H9 (cell line): ENCODE results near the gene ZNF318. TPM values are rescaled to one million over a fixed set of nuclear protein-coding genes. Genes with fewer than 3 reads are reported as not detected.

Experiments used
- DNase-seq: peaks from one replicate; pipeline ENCODE4 v3.0.0-alpha.2; 2017
- H2AFZ ChIP-seq: one replicate; pipeline ENCODE4 v1.6.1; 2013; ENCODE audit warnings: mild to moderate bottlenecking, low read length, control low read depth, moderate library complexity
- H2AK5ac ChIP-seq: 2 replicates; pipeline ENCODE4 v1.6.1; 2013; ENCODE audit warnings: low read length, control low read depth, mixed read lengths; ENCODE audit not compliant: insufficient read length
- H2BK120ac ChIP-seq: one replicate; pipeline ENCODE4 v1.6.1; 2013; ENCODE audit warnings: low read depth, mild to moderate bottlenecking, low read length, control low read depth, inconsistent platforms; ENCODE audit not compliant: poor library complexity, severe bottlenecking
- H2BK12ac ChIP-seq: 2 replicates; pipeline ENCODE4 v1.6.1; 2013; ENCODE audit warnings: low read length, control low read depth, mixed read lengths, low read depth; ENCODE audit not compliant: insufficient read length
- H2BK15ac ChIP-seq: 2 replicates; pipeline ENCODE4 v1.6.1; 2013; ENCODE audit warnings: low read depth, low read length, control low read depth
- H2BK20ac ChIP-seq: one replicate; pipeline ENCODE4 v1.6.1; 2013; ENCODE audit warnings: low read depth, mild to moderate bottlenecking, low read length, control low read depth, inconsistent platforms; ENCODE audit not compliant: poor library complexity, severe bottlenecking
- H2BK5ac ChIP-seq: 2 replicates; pipeline ENCODE4 v1.6.1; 2013; ENCODE audit warnings: low read length, control low read depth, mixed read lengths; ENCODE audit not compliant: insufficient read length
- H3K14ac ChIP-seq: 2 replicates; pipeline ENCODE4 v1.6.1; 2013; ENCODE audit warnings: low read length, control low read depth; ENCODE audit not compliant: insufficient read depth
- H3K18ac ChIP-seq: 2 replicates; pipeline ENCODE4 v1.6.1; 2013; ENCODE audit warnings: low read depth, mild to moderate bottlenecking, mixed read lengths, low read length, control low read depth; ENCODE audit not compliant: insufficient read length
- H3K23ac ChIP-seq: 2 replicates; pipeline ENCODE4 v1.6.1; 2013; ENCODE audit warnings: low read length, control low read depth, mixed read lengths, low read depth; ENCODE audit not compliant: insufficient read length
- H3K23me2 ChIP-seq: 2 replicates; pipeline ENCODE4 v1.6.1; 2013; ENCODE audit warnings: low read depth, mild to moderate bottlenecking, mixed read lengths, low read length, control low read depth; ENCODE audit not compliant: insufficient read length, poor library complexity, severe bottlenecking
- H3K27ac ChIP-seq: 2 replicates; pipeline ENCODE4 v1.5.1; 2013; ENCODE audit warnings: low read length, control low read depth, mixed read lengths, low read depth; ENCODE audit not compliant: insufficient read length
- H3K27me3 ChIP-seq: 2 replicates; pipeline ENCODE4 v1.6.1; 2013; ENCODE audit warnings: low read length, control low read depth, inconsistent platforms; ENCODE audit not compliant: insufficient read depth
- H3K4ac ChIP-seq: 2 replicates; pipeline ENCODE4 v1.6.1; 2013; ENCODE audit warnings: low read depth, mild to moderate bottlenecking, control low read depth, inconsistent platforms, low read length, moderate library complexity
- H3K4me1 ChIP-seq: 2 replicates; pipeline ENCODE4 v1.6.1; 2013; ENCODE audit warnings: low read length, control low read depth, inconsistent platforms; ENCODE audit not compliant: insufficient read depth
- H3K4me2 ChIP-seq: 2 replicates; pipeline ENCODE4 v1.6.1; 2013; ENCODE audit warnings: low read length, control low read depth, mixed read lengths; ENCODE audit not compliant: insufficient read length, insufficient read depth
- H3K56ac ChIP-seq: 2 replicates; pipeline ENCODE4 v1.6.1; 2013; ENCODE audit warnings: low read depth, mild to moderate bottlenecking, mixed read lengths, low read length, control low read depth; ENCODE audit not compliant: insufficient read length
- H3K79me1 ChIP-seq: 2 replicates; pipeline ENCODE4 v1.6.1; 2013; ENCODE audit warnings: low read depth, mild to moderate bottlenecking, moderate library complexity, low read length, control low read depth, inconsistent platforms; ENCODE audit not compliant: insufficient read depth, poor library complexity, severe bottlenecking
- H3K79me2 ChIP-seq: 2 replicates; pipeline ENCODE4 v1.6.1; 2013; ENCODE audit warnings: low read length, control low read depth, inconsistent platforms; ENCODE audit not compliant: insufficient read depth
- H3K9ac ChIP-seq: 2 replicates; pipeline ENCODE4 v1.6.1; 2013; ENCODE audit warnings: low read length, control low read depth, mixed read lengths; ENCODE audit not compliant: insufficient read length; ENCODE audit errors: extremely low read depth
- H3K9me3 ChIP-seq: one replicate; pipeline ENCODE4 v1.6.1; 2013; ENCODE audit warnings: low read depth, low read length, inconsistent platforms; ENCODE audit not compliant: control insufficient read depth
- H3T11ph ChIP-seq: one replicate; pipeline ENCODE4 v1.6.1; 2013; ENCODE audit warnings: mild to moderate bottlenecking, low read length, control low read depth, inconsistent platforms
- H4K20me1 ChIP-seq: one replicate; pipeline ENCODE4 v1.6.1; 2013; ENCODE audit not compliant: control insufficient read depth, insufficient read length, insufficient read depth
- H4K5ac ChIP-seq: 2 replicates; pipeline ENCODE4 v1.6.1; 2013; ENCODE audit warnings: low read depth, mild to moderate bottlenecking, mixed read lengths, low read length, control low read depth; ENCODE audit not compliant: insufficient read length
- H4K8ac ChIP-seq: replicated peaks from 2 replicates; pipeline ENCODE4 v1.6.1; 2013; ENCODE audit warnings: low read length, control low read depth, mixed read lengths, low read depth; ENCODE audit not compliant: insufficient read length
- H4K91ac ChIP-seq: 2 replicates; pipeline ENCODE4 v1.6.1; 2013; ENCODE audit warnings: low read depth, mild to moderate bottlenecking, moderate library complexity, mixed read lengths, low read length, control low read depth; ENCODE audit not compliant: insufficient read length
- H3K27ac Mint-ChIP-seq, 3 experiments: 2 replicates in 2 of 3; 3 replicates in 1 of 3; pipeline ENCODE4 v1.8.0; 2020 to 2021; ENCODE audit warnings: mixed read lengths in 3 of 3, mild to moderate bottlenecking in 1 of 3, moderate library complexity in 1 of 3
- H3K27me3 Mint-ChIP-seq: 2 replicates; pipeline ENCODE4 v1.8.0; 2021; ENCODE audit warnings: low read depth, mild to moderate bottlenecking, moderate library complexity, mixed read lengths
- H3K36me3 Mint-ChIP-seq, 3 experiments: 2 replicates in 2 of 3; 3 replicates in 1 of 3; pipeline ENCODE4 v1.8.0; 2020 to 2021; ENCODE audit warnings: low read depth in 3 of 3, mixed read lengths in 3 of 3; ENCODE audit not compliant: insufficient read depth in 1 of 3
- H3K4me1 Mint-ChIP-seq, 2 experiments: 2 replicates each; pipeline ENCODE4 v1.8.0; 2020; ENCODE audit warnings: mixed read lengths in 2 of 2
- H3K4me3 Mint-ChIP-seq, 2 experiments: 2 replicates in 1 of 2; 3 replicates in 1 of 2; pipeline ENCODE4 v1.8.0; 2020 to 2021; ENCODE audit warnings: mild to moderate bottlenecking in 2 of 2, mixed read lengths in 2 of 2, moderate library complexity in 1 of 2
- H3K9me3 Mint-ChIP-seq, 2 experiments: 2 replicates in 1 of 2; 3 replicates in 1 of 2; pipeline ENCODE4 v1.8.0; 2020; ENCODE audit warnings: mild to moderate bottlenecking in 2 of 2, mixed read lengths in 2 of 2, moderate library complexity in 1 of 2
- CTCF ChIP-seq: fragments of 200-600 bp; sonication (generic); conservative IDR thresholded peaks from 3 replicates; pipeline ENCODE4 v1.8.0; 2021; ENCODE audit warnings: antibody characterized with exemption, mild to moderate bottlenecking
- WGBS: extraction: QIAGEN DNeasy Blood & Tissue Kit; methylation state at CpG from one replicate; pipeline ENCODE4 v1.1.7; 2013; ENCODE audit warnings: missing lambda C conversion rate, low lambda C conversion rate, mixed read lengths; ENCODE audit not compliant: insufficient read length; ENCODE audit errors: extremely low coverage; 5-methylcytosine and 5-hydroxymethylcytosine counted together
- total RNA-seq: library from RNA; stranded (reverse); gene quantifications from 2 replicates; pipeline ENCODE4 v1.2.1, GENCODE V29; 2021

The ZNF318 gene
- total RNA-seq, 1 experiment from 2014 or later, result 16.3 TPM

- H2BK20ac ChIP-seq, result no peak overlapping the region
- no peak overlapping the region for H3K4me2 ChIP-seq
- TF ChIP-seq CTCF, result no peak
- H2BK120ac ChIP-seq, result no peak overlapping the region
- peaks cover 4% of the 10 kb centered on the region for H4K20me1 ChIP-seq
- no peaks in the 10 kb centered on the region for H3K4me1 ChIP-seq
- H3K4me1 Mint-ChIP-seq, result peaks cover 15% of the 10 kb centered on the region in 2 experiments
- H3K56ac ChIP-seq, result no peak overlapping the region
- no peak overlapping the region for H4K8ac ChIP-seq
- H2BK12ac ChIP-seq, result no peak overlapping the region
- no peak overlapping the region for H2AK5ac ChIP-seq
- no peaks in the 10 kb centered on the region for H3K9me3 Mint-ChIP-seq
- H2AFZ ChIP-seq, result no peak overlapping the region
- H3K9me3 ChIP-seq, result no peaks in the 10 kb centered on the region
- H3K9ac ChIP-seq, result no peak overlapping the region
- no peaks in the 10 kb centered on the region for H3K23me2 ChIP-seq
- no peak overlapping the region for H4K91ac ChIP-seq
- no peaks in the 10 kb centered on the region for H3K79me2 ChIP-seq
- H3K27me3 Mint-ChIP-seq, result peaks cover 14% of the 10 kb centered on the region
- H3K79me1 ChIP-seq, result no peaks in the 10 kb centered on the region
- H3K36me3 Mint-ChIP-seq, result no peaks in the 10 kb centered on the region
- H3K27ac ChIP-seq, result no peak overlapping the region
- no peak overlapping the region for H3T11ph ChIP-seq
- H3K4ac ChIP-seq, result no peak overlapping the region
- H3K27me3 ChIP-seq, result no peaks in the 10 kb centered on the region
- H3K18ac ChIP-seq, result no peak overlapping the region
- no peak overlapping the region for H3K27ac Mint-ChIP-seq
- no CpG with 5 or more reads among the region's 12 CpGs for WGBS
- no peak overlapping the region for H3K4me3 Mint-ChIP-seq
- DNase-seq, result no peak
- H4K5ac ChIP-seq, result no peak overlapping the region
- no peak overlapping the region for H2BK5ac ChIP-seq
- H3K23ac ChIP-seq, result no peak overlapping the region
- H2BK15ac ChIP-seq, result no peak overlapping the region
- H3K14ac ChIP-seq, result no peak overlapping the region; the same call in 1 of the 2 replicates
Observed at GRCh38 chr6:43298565-43299337, 70.7 kb downstream of the ZNF318 start.
